SU-DHL-6 (cell line): ENCODE results near the gene SNED1.

Experiments
- EZH2phosphoT487 ChIP-seq: fragments of 200-600 bp; sonication (generic), shearing (Covaris generic); conservative IDR thresholded peaks from 2 replicates; pipeline ENCODE4 v1.6.1; 2018; ENCODE audit warnings: mild to moderate bottlenecking, antibody characterized with exemption, low read length, moderate library complexity, mixed read lengths
- TF ChIP-seq, protein P1 (sequence below): fragments of 200-600 bp; sonication (generic); IDR thresholded peaks from one replicate; pipeline ENCODE4 v1.5.1; 2017; ENCODE audit warnings: antibody characterized with exemption, mild to moderate bottlenecking, low read length, moderate library complexity; ENCODE audit not compliant: insufficient read depth, poor library complexity, severe bottlenecking

DNA sequence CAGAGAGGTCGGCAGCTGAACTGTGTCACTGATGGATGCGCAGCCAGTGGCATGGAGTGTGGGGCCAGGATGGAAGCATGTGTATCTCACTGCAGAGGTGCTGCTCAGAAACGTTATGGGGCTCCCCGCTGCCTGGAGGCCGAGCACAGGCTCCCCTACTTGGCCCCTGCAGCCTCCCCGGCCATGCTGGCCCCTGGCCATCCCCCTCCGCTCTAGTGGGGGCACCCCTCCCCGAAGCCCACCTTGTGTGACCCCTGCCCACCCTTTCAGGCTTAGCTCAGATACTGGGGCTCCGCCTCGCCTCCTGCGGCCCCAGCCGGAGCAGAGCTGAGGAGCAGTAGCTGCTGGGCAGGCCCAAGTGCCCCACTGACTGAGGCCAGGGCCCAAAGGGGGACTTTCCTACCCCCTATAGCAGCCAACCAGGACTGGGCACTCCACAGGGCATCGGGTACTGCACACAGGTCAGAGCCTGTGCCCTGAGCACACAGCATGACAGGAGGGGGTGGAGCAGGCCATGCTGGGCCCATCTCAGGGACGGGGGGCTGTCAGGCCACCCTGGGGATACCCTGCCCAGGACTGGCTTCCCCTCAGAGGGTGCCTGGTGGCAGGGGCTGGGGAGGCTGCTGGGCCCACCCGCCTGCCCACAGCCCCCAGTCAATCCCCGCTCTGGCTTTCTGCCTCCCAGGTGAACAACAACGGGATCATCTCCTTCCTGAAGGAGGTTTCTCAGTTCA lies 31.3 kb downstream of the SNED1 start:
- TF ChIP-seq, protein P1, sequence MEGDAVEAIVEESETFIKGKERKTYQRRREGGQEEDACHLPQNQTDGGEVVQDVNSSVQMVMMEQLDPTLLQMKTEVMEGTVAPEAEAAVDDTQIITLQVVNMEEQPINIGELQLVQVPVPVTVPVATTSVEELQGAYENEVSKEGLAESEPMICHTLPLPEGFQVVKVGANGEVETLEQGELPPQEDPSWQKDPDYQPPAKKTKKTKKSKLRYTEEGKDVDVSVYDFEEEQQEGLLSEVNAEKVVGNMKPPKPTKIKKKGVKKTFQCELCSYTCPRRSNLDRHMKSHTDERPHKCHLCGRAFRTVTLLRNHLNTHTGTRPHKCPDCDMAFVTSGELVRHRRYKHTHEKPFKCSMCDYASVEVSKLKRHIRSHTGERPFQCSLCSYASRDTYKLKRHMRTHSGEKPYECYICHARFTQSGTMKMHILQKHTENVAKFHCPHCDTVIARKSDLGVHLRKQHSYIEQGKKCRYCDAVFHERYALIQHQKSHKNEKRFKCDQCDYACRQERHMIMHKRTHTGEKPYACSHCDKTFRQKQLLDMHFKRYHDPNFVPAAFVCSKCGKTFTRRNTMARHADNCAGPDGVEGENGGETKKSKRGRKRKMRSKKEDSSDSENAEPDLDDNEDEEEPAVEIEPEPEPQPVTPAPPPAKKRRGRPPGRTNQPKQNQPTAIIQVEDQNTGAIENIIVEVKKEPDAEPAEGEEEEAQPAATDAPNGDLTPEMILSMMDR: no peak
- TF ChIP-seq EZH2phosphoT487: no peak
